Activated CD8-positive, alpha-beta memory T cell treated with anti-CD3 and anti-CD28 coated beads, Interleukin-2, amount 50 U/mL, for 4 hours (primary cell): ENCODE data around the gene RPS6KA5.

Experiments used
- DNase-seq: peaks from one replicate; pipeline ENCODE4 v3.0.0-alpha.2; 2020

The RPS6KA5 gene

GRCh38 chr14:91021991-91022621 is 38.3 kb downstream of the RPS6KA5 start:
- no peak for DNase-seq

GRCh38 chr14:91021115-91021514 is 39.3 kb downstream of the RPS6KA5 start:
- no peak for DNase-seq

GRCh38 chr14:91019673-91020072 is 40.8 kb downstream of the RPS6KA5 start:
- no peak for DNase-seq

GRCh38 chr14:91018481-91018880 is 42.0 kb downstream of the RPS6KA5 start:
- DNase-seq: no peak

GRCh38 chr14:91016800-91017410 is 43.5 kb downstream of the RPS6KA5 start:
- no peak for DNase-seq

- DNase-seq: no peak
These were observed 45.0 kb downstream of the RPS6KA5 start for GRCh38 chr14:91015435-91015834.

- no peak for DNase-seq
These were observed 48.4 kb downstream of the RPS6KA5 start for GRCh38 chr14:91012045-91012444.

- DNase-seq: no peak
These were observed 50.3 kb downstream of the RPS6KA5 start for GRCh38 chr14:91010153-91010533.

GRCh38 chr14:91009501-91010152 is 50.8 kb downstream of the RPS6KA5 start:
- no peak for DNase-seq

GRCh38 chr14:91008759-91009409 is 51.6 kb downstream of the RPS6KA5 start:
- DNase-seq: no peak

GRCh38 chr14:91005716-91006115 is 54.7 kb downstream of the RPS6KA5 start:
- no peak for DNase-seq

- no peak for DNase-seq
These were observed 55.5 kb downstream of the RPS6KA5 start for GRCh38 chr14:91004987-91005386.

GRCh38 chr14:90999299-90999698 is 61.1 kb downstream of the RPS6KA5 start:
- no peak for DNase-seq

GRCh38 chr14:90996967-90997366 is 63.5 kb downstream of the RPS6KA5 start:
- no peak for DNase-seq

GRCh38 chr14:90995785-90996184 is 64.7 kb downstream of the RPS6KA5 start:
- DNase-seq: no peak

GRCh38 chr14:90993792-90994191 is 66.6 kb downstream of the RPS6KA5 start:
- DNase-seq: no peak

GRCh38 chr14:90991690-90992443 is 68.6 kb downstream of the RPS6KA5 start:
- no peak for DNase-seq

- DNase-seq: no peak
These were observed 70.3 kb downstream of the RPS6KA5 start for GRCh38 chr14:90990141-90990540.

GRCh38 chr14:90987140-90987539 is 73.3 kb downstream of the RPS6KA5 start:
- no peak for DNase-seq

GRCh38 chr14:90986510-90986909 is 73.9 kb downstream of the RPS6KA5 start:
- no peak for DNase-seq

GRCh38 chr14:90985601-90986242 is 74.7 kb downstream of the RPS6KA5 start:
- DNase-seq: no peak

- no peak for DNase-seq
These were observed 76.9 kb downstream of the RPS6KA5 start for GRCh38 chr14:90983560-90983959.

GRCh38 chr14:90981636-90982035 is 78.8 kb downstream of the RPS6KA5 start:
- DNase-seq: no peak
